Globus pallidus (tissue), 1 donor: ENCODE data around the gene WNT7B.

Experiments used
- DNase-seq: peaks from one replicate; pipeline ENCODE4 v3.0.0-alpha.2; 2015; ENCODE audit warnings: low spot score

WNT7B gene

GRCh38 chr22:45971408-45972028 is 5.4 kb downstream of the WNT7B start:
- no peak for DNase-seq

GRCh38 chr22:45970705-45971407 is 6.1 kb downstream of the WNT7B start:
- no peak for DNase-seq

GRCh38 chr22:45969801-45970470 is 7.0 kb downstream of the WNT7B start:
- DNase-seq, result no peak

- DNase-seq, result no peak
Measured at GRCh38 chr22:45969414-45969799, 7.6 kb downstream of the WNT7B start.

- DNase-seq, result no peak
Measured at GRCh38 chr22:45968751-45969413, 8.1 kb downstream of the WNT7B start.

- DNase-seq, result no peak
Measured at GRCh38 chr22:45968003-45968650, 8.8 kb downstream of the WNT7B start.

- peak; percentile 37 for DNase-seq
Measured at GRCh38 chr22:45966895-45967365, 10.0 kb downstream of the WNT7B start.

- no peak for DNase-seq
Measured at GRCh38 chr22:45966320-45966894, 10.6 kb downstream of the WNT7B start.

- DNase-seq, result no peak
Measured at GRCh38 chr22:45965563-45965962, 11.4 kb downstream of the WNT7B start.

- no peak for DNase-seq
Measured at GRCh38 chr22:45964926-45965527, 11.9 kb downstream of the WNT7B start.

- no peak for DNase-seq
Measured at GRCh38 chr22:45964372-45964771, 12.6 kb downstream of the WNT7B start.

- DNase-seq, result no peak
Measured at GRCh38 chr22:45963821-45964220, 13.1 kb downstream of the WNT7B start.

GRCh38 chr22:45962756-45963324 is 14.1 kb downstream of the WNT7B start:
- DNase-seq, result no peak

- DNase-seq, result no peak
Measured at GRCh38 chr22:45962434-45962718, 14.6 kb downstream of the WNT7B start.

GRCh38 chr22:45961679-45962433 is 15.1 kb downstream of the WNT7B start:
- DNase-seq, result no peak

GRCh38 chr22:45960477-45961386 is 16.2 kb downstream of the WNT7B start:
- DNase-seq, result no peak

- DNase-seq, result no peak
Measured at GRCh38 chr22:45959719-45960476, 17.1 kb downstream of the WNT7B start.

- DNase-seq, result no peak
Measured at GRCh38 chr22:45958971-45959370, 18.0 kb downstream of the WNT7B start.

GRCh38 chr22:45957826-45958225 is 19.1 kb downstream of the WNT7B start:
- no peak for DNase-seq
